ENCODE data around the gene ROCK2.

ROCK2 gene

GRCh38 chr2:11375025-11375688 lies 30.7 kb upstream of the ROCK2 start:
- TF ChIP-seq GATA3 (IDR thresholded peaks at IDR 0.05; ENCODE audit: low read depth, low read length) (no peak), GATA2 (IDR thresholded peaks at IDR 0.05; ENCODE audit: low read depth, low read length) (no peak)

DNA sequence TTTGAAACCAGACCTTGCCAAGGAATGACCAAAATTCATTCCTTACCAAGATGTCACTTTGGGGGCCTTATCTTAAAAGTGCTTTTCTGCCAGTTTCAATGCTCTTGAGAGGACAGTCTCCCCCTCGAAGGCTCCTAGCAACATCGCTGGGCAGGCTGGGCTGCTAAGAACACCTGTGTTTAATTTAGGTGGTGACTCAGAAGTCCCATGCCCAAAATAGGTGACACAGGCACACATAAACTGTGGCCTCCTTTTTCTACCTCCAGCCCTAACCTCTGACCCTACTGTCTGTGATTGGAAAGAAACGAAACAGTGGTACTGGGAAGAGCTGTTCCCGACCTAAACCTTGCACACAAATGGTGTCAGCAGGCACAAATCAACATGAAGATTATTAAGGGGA lies 28.7 kb upstream of the ROCK2 start:
- no peak for TF ChIP-seq GATA2 (IDR thresholded peaks at IDR 0.05; ENCODE audit: low read depth, low read length)

- TF ChIP-seq GATA3 (IDR thresholded peaks at IDR 0.05; ENCODE audit: low read depth, low read length) = no peak
- no peak for TF ChIP-seq GATA2 (IDR thresholded peaks at IDR 0.05; ENCODE audit: low read depth, low read length)
Observed at GRCh38 chr2:11371092-11371937, 26.9 kb upstream of the ROCK2 start.

GRCh38 chr2:11370377-11371091 lies 26.1 kb upstream of the ROCK2 start:
- TF ChIP-seq GATA2 (IDR thresholded peaks at IDR 0.05; ENCODE audit: low read depth, low read length) = no peak
- no peak for TF ChIP-seq GATA3 (IDR thresholded peaks at IDR 0.05; ENCODE audit: low read depth, low read length)

DNA sequence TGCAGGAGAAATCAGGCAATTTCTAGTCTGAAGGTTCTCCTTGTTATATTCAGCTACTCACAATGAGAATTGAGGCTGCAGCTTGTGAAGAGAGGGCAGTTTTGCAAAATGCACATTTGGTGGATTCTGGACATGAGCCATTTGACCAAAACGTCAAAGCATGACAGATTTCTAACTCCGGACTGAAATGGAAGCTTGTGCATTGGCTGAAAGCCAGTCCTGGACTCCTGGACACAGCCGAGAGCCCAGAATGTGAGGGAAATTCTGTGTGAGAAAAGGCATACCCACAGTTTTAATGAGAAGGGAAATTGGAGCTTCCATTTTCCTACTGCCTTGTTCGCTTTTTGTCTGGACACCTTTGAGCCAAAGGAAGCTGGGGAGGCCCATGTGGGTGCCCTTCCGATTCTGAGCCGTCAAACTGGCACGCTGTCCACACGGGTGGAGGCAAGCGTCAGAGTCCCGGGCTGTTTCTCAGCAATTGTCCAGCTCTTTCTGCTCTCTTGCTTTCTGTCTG lies 23.7 kb upstream of the ROCK2 start:
- TF ChIP-seq GATA3 (IDR thresholded peaks at IDR 0.05; ENCODE audit: low read depth, low read length) (no peak), GATA2 (IDR thresholded peaks at IDR 0.05; ENCODE audit: low read depth, low read length) (no peak)

- TF ChIP-seq GATA2 (IDR thresholded peaks at IDR 0.05; ENCODE audit: low read depth, low read length) (no peak), GATA3 (IDR thresholded peaks at IDR 0.05; ENCODE audit: low read depth, low read length) (no peak)
Observed at GRCh38 chr2:11367170-11367730, 22.8 kb upstream of the ROCK2 start.

DNA sequence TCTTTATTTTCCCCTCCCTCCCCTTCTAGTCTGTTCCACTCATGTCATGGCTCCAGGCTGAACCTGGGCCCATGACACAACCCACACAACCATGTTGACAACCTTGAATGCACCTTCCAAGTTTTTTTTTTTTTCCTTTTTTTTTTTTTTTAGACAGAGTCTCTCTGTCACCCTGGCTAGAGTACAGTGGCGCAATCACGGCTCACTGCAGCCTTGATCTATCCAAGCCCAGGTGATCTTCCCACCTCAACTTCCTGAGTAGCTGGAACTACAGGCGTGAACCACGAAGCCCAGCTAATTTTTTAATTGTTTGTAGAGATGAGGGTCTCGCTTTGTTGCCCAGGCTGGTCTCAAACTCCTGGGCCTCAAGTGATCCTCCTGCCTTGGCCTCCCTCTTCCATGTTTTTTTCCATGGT lies 21.9 kb upstream of the ROCK2 start:
- no peak for TF ChIP-seq GATA2 (IDR thresholded peaks at IDR 0.05; ENCODE audit: low read depth, low read length)
- no peak for TF ChIP-seq GATA3 (IDR thresholded peaks at IDR 0.05; ENCODE audit: low read depth, low read length)

GRCh38 chr2:11365096-11365879 lies 20.9 kb upstream of the ROCK2 start:
- TF ChIP-seq GATA3 (IDR thresholded peaks at IDR 0.05; ENCODE audit: low read depth, low read length) = no peak
- no peak for TF ChIP-seq GATA2 (IDR thresholded peaks at IDR 0.05; ENCODE audit: low read depth, low read length)

GRCh38 chr2:11364565-11364887 lies 20.1 kb upstream of the ROCK2 start:
- no peak for TF ChIP-seq GATA3 (IDR thresholded peaks at IDR 0.05; ENCODE audit: low read depth, low read length)
- no peak for TF ChIP-seq GATA2 (IDR thresholded peaks at IDR 0.05; ENCODE audit: low read depth, low read length)

GRCh38 chr2:11363868-11364564 lies 19.6 kb upstream of the ROCK2 start:
- TF ChIP-seq GATA2 (IDR thresholded peaks at IDR 0.05; ENCODE audit: low read depth, low read length) (no peak), GATA3 (IDR thresholded peaks at IDR 0.05; ENCODE audit: low read depth, low read length) (no peak)

GRCh38 chr2:11359865-11360264 lies 15.4 kb upstream of the ROCK2 start:
- TF ChIP-seq GATA2 (IDR thresholded peaks at IDR 0.05; ENCODE audit: low read depth, low read length) = no peak
- no peak for TF ChIP-seq GATA3 (IDR thresholded peaks at IDR 0.05; ENCODE audit: low read depth, low read length)

GRCh38 chr2:11357428-11357972 lies 13.1 kb upstream of the ROCK2 start:
- TF ChIP-seq GATA2 (IDR thresholded peaks at IDR 0.05; ENCODE audit: low read depth, low read length) (no peak), GATA3 (IDR thresholded peaks at IDR 0.05; ENCODE audit: low read depth, low read length) (no peak)

DNA sequence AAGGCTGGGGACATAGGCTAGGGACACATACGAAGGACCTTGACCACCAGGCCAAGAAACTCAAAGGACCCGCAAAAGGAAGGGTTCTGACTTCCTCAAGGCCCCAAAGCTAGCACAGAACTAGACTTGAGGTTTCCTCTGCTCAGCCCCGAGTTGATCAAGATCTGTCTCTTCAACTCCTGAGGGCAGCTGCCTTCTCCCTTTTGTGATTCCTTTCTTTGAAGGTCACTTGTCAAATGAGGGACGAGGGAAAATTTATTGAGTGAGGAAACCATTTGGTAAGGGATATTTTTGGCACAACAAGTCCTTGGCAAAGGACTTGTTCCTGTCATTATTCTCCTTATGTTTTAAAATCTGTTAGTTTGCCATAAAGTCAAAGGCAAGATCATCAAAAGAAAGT lies 12.3 kb upstream of the ROCK2 start:
- no peak for TF ChIP-seq GATA2 (IDR thresholded peaks at IDR 0.05; ENCODE audit: low read depth, low read length)
- TF ChIP-seq GATA3 (IDR thresholded peaks at IDR 0.05; ENCODE audit: low read depth, low read length) = no peak
